HCT116 (cell line): Measurements from ENCODE around the gene AUTS2.

Experiments
- CBX3 ChIP-seq: IDR thresholded peaks from 2 replicates; pipeline ENCODE4 v1.6.1; 2012; ENCODE audit warnings: low read depth
- CTCF ChIP-seq, 3 experiments: fragments of 200-600 bp in 1 of 3; sonication (generic) in 1 of 3; IDR thresholded peaks in 2 of 3; conservative IDR thresholded peaks in 1 of 3; 2 replicates each; pipeline ENCODE4 v1.5.1; 2012 to 2017; ENCODE audit warnings: low read depth in 2 of 3, low read length in 2 of 3, antibody characterized with exemption in 1 of 3, borderline replicate concordance in 1 of 3, control low read depth in 1 of 3, mild to moderate bottlenecking in 1 of 3, mixed read lengths in 1 of 3, mixed run types in 1 of 3, moderate library complexity in 1 of 3; ENCODE audit not compliant: insufficient read depth in 1 of 3
- EZH2phosphoT487 ChIP-seq: fragments of 200-600 bp; IDR thresholded peaks from 2 replicates; pipeline ENCODE4 v1.6.1; 2018; ENCODE audit warnings: antibody characterized with exemption, borderline replicate concordance
- POLR2A ChIP-seq: IDR thresholded peaks from 2 replicates; pipeline ENCODE4 v1.7.0; 2011; ENCODE audit warnings: borderline replicate concordance; ENCODE audit not compliant: insufficient read depth, insufficient read length; ENCODE audit errors: extremely low read depth

DNA sequence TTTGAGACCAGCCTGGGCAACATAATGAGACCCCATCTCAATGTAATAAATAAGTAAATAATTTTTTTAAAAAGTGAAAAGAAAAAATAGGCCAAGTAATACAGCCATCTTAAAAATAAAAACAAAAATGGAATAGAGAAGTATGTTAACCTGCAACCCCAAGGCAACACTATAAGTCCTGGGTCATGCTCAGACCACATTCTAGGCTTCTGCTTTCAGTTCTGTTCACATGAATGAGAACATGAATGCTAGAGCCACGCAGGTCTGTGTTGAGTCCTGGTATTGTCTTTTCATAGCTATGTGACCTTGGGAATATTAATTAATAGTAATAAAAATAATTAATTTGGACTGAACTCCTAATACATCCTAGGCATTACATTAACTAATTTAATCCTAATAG lies 284.0 kb downstream of the AUTS2 start:
- TF ChIP-seq CTCF (IDR thresholded peaks at IDR 0.05 in 2 of 3, conservative IDR thresholded peaks at IDR 0.05 in 1 of 3; ENCODE audit: borderline replicate concordance in 1 of 3, insufficient read depth in 1 of 3, low read depth in 2 of 3, low read length in 2 of 3): no peak
- TF ChIP-seq POLR2A: no peak
- TF ChIP-seq EZH2phosphoT487: no peak
- no peak for TF ChIP-seq CBX3
